Measurements from ENCODE around the gene RIMBP2.

- no peak for TF ChIP-seq EZH2 (IDR thresholded peaks at IDR 0.05; ENCODE audit: insufficient read depth, poor library complexity, severe bottlenecking)
- TF ChIP-seq EZH2phosphoT487 (IDR thresholded peaks at IDR 0.05; ENCODE audit: insufficient read depth, low read depth): no peak
Measured at GRCh38 chr12:130484221-130484620, 231.9 kb downstream of the RIMBP2 start.
